SHP77 (cell line): ENCODE results near the gene C3orf49.

Experiments used
- DNase-seq, 2 experiments: peaks; one replicate each; lab custom pipeline; 2025; lab: John Stamatoyannopoulos, UW

C3orf49 gene

GRCh38 chr3:63886858-63887257 is 67.8 kb downstream of the C3orf49 start:
- DNase-seq, result no peak

GRCh38 chr3:63891518-63891917 is 72.4 kb downstream of the C3orf49 start:
- no peak for DNase-seq

GRCh38 chr3:63892773-63893352 is 73.8 kb downstream of the C3orf49 start:
- DNase-seq, result no peak

- DNase-seq, result no peak
Measured at GRCh38 chr3:63895422-63896189, 76.5 kb downstream of the C3orf49 start.

- no peak for DNase-seq
Measured at GRCh38 chr3:63896332-63897030, 77.4 kb downstream of the C3orf49 start.
